Fibroblast of lung (primary cell): Measurements from ENCODE around the gene NKAIN4.

Experiments used
- CTCF ChIP-seq, 2 donors: IDR thresholded peaks in 1 of 2; conservative IDR thresholded peaks in 1 of 2; 1 replicate in 1 of 2; 2 replicates in 1 of 2; pipeline ENCODE4 v1.5.1; 2011 to 2012; ENCODE audit warnings: low read length in 2 of 2, control low read depth in 1 of 2, inconsistent platforms in 1 of 2, low read depth in 1 of 2, mild to moderate bottlenecking in 1 of 2
- EZH2 ChIP-seq: IDR thresholded peaks from 2 replicates; pipeline ENCODE4 v1.5.1; 2012; ENCODE audit warnings: low read length, control low read depth, mild to moderate bottlenecking; ENCODE audit errors: missing control alignments

- TF ChIP-seq CTCF (conservative IDR thresholded peaks at IDR 0.05 in 1 of 2, IDR thresholded peaks at IDR 0.05 in 1 of 2; ENCODE audit: low read depth in 1 of 2, low read length in 2 of 2) (no peak), EZH2 (no peak)
Measured at GRCh38 chr20:63205896-63206295, 48.4 kb downstream of the NKAIN4 start.
